Activated gamma-delta T cell (primary cell): Measurements from ENCODE around the gene ZIC2.
A peak's percentile ranks its signal among the peaks of the same experiment; 100 is the strongest.

Experiments
- DNase-seq: peaks from one replicate; lab custom pipeline; 2025; lab: John Stamatoyannopoulos, UW

Gene ZIC2

GRCh38 chr13:99959540-99960230, 21.9 kb upstream of the ZIC2 start:
- no peak for DNase-seq

- DNase-seq = no peak
These were observed 20.8 kb upstream of the ZIC2 start for GRCh38 chr13:99960663-99961311.

- no peak for DNase-seq
These were observed 19.9 kb upstream of the ZIC2 start for GRCh38 chr13:99961636-99962035.

GRCh38 chr13:99962242-99962641, 19.3 kb upstream of the ZIC2 start:
- DNase-seq = no peak

GRCh38 chr13:99963816-99964339, 17.7 kb upstream of the ZIC2 start:
- no peak for DNase-seq

GRCh38 chr13:99965329-99966000, 16.1 kb upstream of the ZIC2 start:
- DNase-seq = no peak

- DNase-seq = no peak
These were observed 15.3 kb upstream of the ZIC2 start for GRCh38 chr13:99966064-99966805.

- DNase-seq = no peak
These were observed 14.1 kb upstream of the ZIC2 start for GRCh38 chr13:99967498-99967868.

GRCh38 chr13:99967869-99968520, 13.6 kb upstream of the ZIC2 start:
- DNase-seq = no peak

- DNase-seq = no peak
These were observed 12.8 kb upstream of the ZIC2 start for GRCh38 chr13:99968521-99969452.

GRCh38 chr13:99969453-99969918, 12.1 kb upstream of the ZIC2 start:
- no peak for DNase-seq

GRCh38 chr13:99969919-99970650, 11.5 kb upstream of the ZIC2 start:
- peak; percentile 29 for DNase-seq

GRCh38 chr13:99970651-99971575, 10.7 kb upstream of the ZIC2 start:
- peak; percentile 13 for DNase-seq

GRCh38 chr13:99971576-99972189, 9.9 kb upstream of the ZIC2 start, which contains the start of gene ZIC5:
ZIC5 (minus strand) TSS chr13:99971767; CDS start chr13:99971603, 164 bp downstream.
- no peak for DNase-seq

GRCh38 chr13:99972190-99972731, 9.3 kb upstream of the ZIC2 start:
- DNase-seq = no peak

GRCh38 chr13:99973163-99973807, 8.3 kb upstream of the ZIC2 start:
- no peak for DNase-seq

- no peak for DNase-seq
These were observed 7.8 kb upstream of the ZIC2 start for GRCh38 chr13:99973808-99974185.
